Tibial nerve (tissue), 3 donors: ENCODE results near the gene BACH1.

ENCODE experiments used
- CTCF ChIP-seq, 5 experiments: fragments of 200-600 bp in 3 of 5; fragments of 450-650 bp in 2 of 5; sonication (generic) in 3 of 5; IDR thresholded peaks; one replicate each; pipeline ENCODE4 v1.5.1; 2016 to 2019; ENCODE audit warnings: antibody characterized with exemption in 5 of 5, mild to moderate bottlenecking in 3 of 5, moderate library complexity in 2 of 5
- POLR2A ChIP-seq, 2 donors: fragments of 450-650 bp; IDR thresholded peaks; one replicate each; pipeline ENCODE4 v1.6.1; 2017; ENCODE audit warnings: antibody characterized with exemption in 2 of 2, mild to moderate bottlenecking in 2 of 2, moderate library complexity in 2 of 2

- TF ChIP-seq CTCF (IDR thresholded peaks at IDR 0.05) (no peak), POLR2A (IDR thresholded peaks at IDR 0.05) (no peak)
Observed at GRCh38 chr21:29305561-29305960, 6.8 kb downstream of the BACH1 start.
